NT2/D1 (cell line): ENCODE measurements around the gene OCRL.

ENCODE experiments used
- DNase-seq: peaks from one replicate; pipeline ENCODE4 v3.0.0-alpha.2; 2011; ENCODE audit warnings: low read depth, low spot score
- H3K27me3 ChIP-seq: 2 replicates; pipeline ENCODE4 v1.6.0; 2011; ENCODE audit warnings: mild to moderate bottlenecking; ENCODE audit not compliant: insufficient read length, insufficient read depth
- H3K36me3 ChIP-seq: 2 replicates; pipeline ENCODE4 v1.6.1; 2011; ENCODE audit warnings: mild to moderate bottlenecking, low read length, mixed read lengths; ENCODE audit not compliant: insufficient read depth, insufficient read length
- H3K4me1 ChIP-seq: 2 replicates; pipeline ENCODE4 v1.5.1; 2011; ENCODE audit not compliant: insufficient read depth, insufficient read length
- H3K4me3 ChIP-seq: 2 replicates; pipeline ENCODE4 v1.5.1; 2011; ENCODE audit warnings: low read depth; ENCODE audit not compliant: insufficient read length
- H3K9ac ChIP-seq: 2 replicates; pipeline ENCODE4 v1.6.0; 2011; ENCODE audit warnings: low read depth; ENCODE audit not compliant: insufficient read length
- H3K9me3 ChIP-seq: 2 replicates; pipeline ENCODE4 v1.5.1; 2011; ENCODE audit warnings: mild to moderate bottlenecking, low read length; ENCODE audit not compliant: insufficient read depth
- SUZ12 ChIP-seq: IDR thresholded peaks from 2 replicates; pipeline ENCODE4 v1.6.1; 2011; ENCODE audit not compliant: insufficient read length, insufficient read depth; ENCODE audit errors: extremely low read depth
- YY1 ChIP-seq: IDR thresholded peaks from 2 replicates; pipeline ENCODE4 v1.6.1; 2011; ENCODE audit not compliant: insufficient read length, insufficient read depth
- ZNF274 ChIP-seq: IDR thresholded peaks from 2 replicates; pipeline ENCODE4 v1.6.1; 2011; ENCODE audit warnings: mild to moderate bottlenecking, low read depth, low read length

The OCRL gene

DNA sequence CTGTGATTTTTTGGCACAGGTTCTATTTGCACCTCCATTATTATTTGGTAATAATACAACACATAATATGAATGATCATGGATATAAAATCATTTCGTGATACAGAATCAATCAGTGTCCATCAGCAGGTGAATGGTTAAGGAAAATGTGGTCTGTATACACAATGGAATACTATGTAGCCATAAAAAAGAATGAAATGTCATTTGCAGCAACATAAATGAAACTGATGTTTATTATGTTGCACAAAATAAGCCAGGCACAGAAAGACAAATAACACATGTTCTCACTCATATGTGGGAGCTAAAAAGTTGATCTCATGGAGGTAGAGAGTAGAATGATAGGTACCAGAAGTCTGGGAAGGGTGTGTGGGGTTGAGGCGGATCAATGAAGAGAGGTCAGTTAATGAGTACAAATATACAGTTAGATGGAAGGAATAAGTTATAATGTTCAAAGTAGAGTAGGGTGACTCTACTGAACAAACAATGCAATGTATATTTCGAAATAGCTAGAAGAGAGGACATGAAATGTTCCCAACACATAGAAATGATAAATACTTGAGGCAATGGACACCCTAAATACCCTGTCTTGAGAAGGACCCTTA, 15.7 kb upstream of the OCRL start:
- H3K9ac ChIP-seq = no peak overlapping the region
- TF ChIP-seq ZNF274 (no peak), YY1 (no peak), SUZ12 (no peak)
- DNase-seq = no peak
- H3K27me3 ChIP-seq = no peaks in the 10 kb centered on the region
- H3K4me1 ChIP-seq = no peaks in the 10 kb centered on the region
- H3K9me3 ChIP-seq = no peaks in the 10 kb centered on the region
- H3K4me3 ChIP-seq = peak overlapping the region; percentile 42
- H3K36me3 ChIP-seq = no peaks in the 10 kb centered on the region

DNA sequence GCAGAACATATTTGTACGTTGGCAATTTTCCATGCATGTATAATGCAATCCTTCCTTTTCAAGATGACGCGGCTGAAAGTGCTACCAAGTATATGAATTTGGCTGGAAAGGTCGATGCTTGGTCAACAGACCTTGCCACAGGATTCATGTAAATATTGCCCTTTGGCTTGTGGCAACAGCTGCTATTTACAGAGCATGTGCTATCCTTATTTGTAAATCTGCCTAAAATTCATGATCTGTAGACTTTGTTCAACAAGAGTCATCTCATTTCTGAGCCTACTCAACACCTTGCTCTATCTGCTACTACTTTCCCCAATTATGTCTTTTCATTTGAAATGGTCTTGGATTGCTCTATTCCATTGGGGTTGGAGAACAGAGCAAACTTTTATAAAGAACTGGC, 14.9 kb upstream of the OCRL start:
- H3K4me1 ChIP-seq = no peaks in the 10 kb centered on the region
- no peak overlapping the region for H3K9ac ChIP-seq
- no peak overlapping the region for H3K4me3 ChIP-seq
- no peaks in the 10 kb centered on the region for H3K9me3 ChIP-seq
- DNase-seq = no peak
- H3K36me3 ChIP-seq = no peaks in the 10 kb centered on the region
- TF ChIP-seq YY1 = no peak
- TF ChIP-seq ZNF274 = no peak
- no peak for TF ChIP-seq SUZ12
- no peaks in the 10 kb centered on the region for H3K27me3 ChIP-seq

GRCh38 chrX:129525896-129526295, 14.2 kb upstream of the OCRL start:
- Histone ChIP-seq H3K9ac (no peak overlapping the region), H3K4me1 (no peaks in the 10 kb centered on the region), H3K36me3 (no peaks in the 10 kb centered on the region), H3K9me3 (no peaks in the 10 kb centered on the region), H3K27me3 (no peaks in the 10 kb centered on the region), H3K4me3 (no peak overlapping the region)
- no peak for DNase-seq
- TF ChIP-seq ZNF274 = no peak
- TF ChIP-seq SUZ12 = no peak
- TF ChIP-seq YY1 = no peak

- no peak for DNase-seq
These were observed 10.3 kb upstream of the OCRL start for GRCh38 chrX:129529685-129530281.

GRCh38 chrX:129530410-129530809, 9.6 kb upstream of the OCRL start:
- H3K36me3 ChIP-seq = no peaks in the 10 kb centered on the region
- TF ChIP-seq ZNF274 (no peak), SUZ12 (no peak), YY1 (no peak)
- DNase-seq = no peak
- no peaks in the 10 kb centered on the region for H3K4me1 ChIP-seq
- H3K9me3 ChIP-seq = no peaks in the 10 kb centered on the region
- no peak overlapping the region for H3K9ac ChIP-seq
- no peaks in the 10 kb centered on the region for H3K27me3 ChIP-seq
- H3K4me3 ChIP-seq = no peak overlapping the region

More at GRCh38 chrX:129529685-129530281, 10.3 kb upstream of the OCRL start:
- Histone ChIP-seq H3K9ac (no peak overlapping the region), H3K27me3 (no peaks in the 10 kb centered on the region), H3K36me3 (no peaks in the 10 kb centered on the region), H3K9me3 (no peaks in the 10 kb centered on the region), H3K4me1 (no peaks in the 10 kb centered on the region), H3K4me3 (no peak overlapping the region)
- TF ChIP-seq YY1 = no peak
- TF ChIP-seq ZNF274 = no peak
- TF ChIP-seq SUZ12 = no peak

DNA sequence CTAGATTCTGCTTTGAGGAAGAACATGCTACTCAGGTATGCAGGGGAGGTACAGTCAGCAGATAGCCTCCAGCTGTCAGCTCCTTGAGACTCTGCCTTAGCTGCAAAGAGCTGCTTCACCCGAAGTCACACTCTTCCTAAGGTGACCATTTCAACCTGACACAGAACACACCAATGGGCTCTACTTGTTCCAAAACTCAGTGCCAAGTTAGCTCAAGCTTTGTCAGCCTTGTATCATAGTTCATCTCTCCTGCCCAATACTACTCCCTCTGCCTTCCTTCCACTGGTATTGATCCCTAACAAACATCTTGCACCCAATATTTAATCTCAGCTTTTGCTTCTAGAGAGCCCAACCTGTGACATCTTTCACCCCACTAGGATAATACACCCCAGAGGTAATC, 8.9 kb upstream of the OCRL start:
- Histone ChIP-seq H3K27me3 (no peaks in the 10 kb centered on the region), H3K4me1 (no peaks in the 10 kb centered on the region), H3K9ac (no peak overlapping the region), H3K36me3 (no peaks in the 10 kb centered on the region), H3K4me3 (no peak overlapping the region), H3K9me3 (no peaks in the 10 kb centered on the region)
- no peak for DNase-seq
- TF ChIP-seq YY1 (no peak), SUZ12 (no peak), ZNF274 (no peak)

DNA sequence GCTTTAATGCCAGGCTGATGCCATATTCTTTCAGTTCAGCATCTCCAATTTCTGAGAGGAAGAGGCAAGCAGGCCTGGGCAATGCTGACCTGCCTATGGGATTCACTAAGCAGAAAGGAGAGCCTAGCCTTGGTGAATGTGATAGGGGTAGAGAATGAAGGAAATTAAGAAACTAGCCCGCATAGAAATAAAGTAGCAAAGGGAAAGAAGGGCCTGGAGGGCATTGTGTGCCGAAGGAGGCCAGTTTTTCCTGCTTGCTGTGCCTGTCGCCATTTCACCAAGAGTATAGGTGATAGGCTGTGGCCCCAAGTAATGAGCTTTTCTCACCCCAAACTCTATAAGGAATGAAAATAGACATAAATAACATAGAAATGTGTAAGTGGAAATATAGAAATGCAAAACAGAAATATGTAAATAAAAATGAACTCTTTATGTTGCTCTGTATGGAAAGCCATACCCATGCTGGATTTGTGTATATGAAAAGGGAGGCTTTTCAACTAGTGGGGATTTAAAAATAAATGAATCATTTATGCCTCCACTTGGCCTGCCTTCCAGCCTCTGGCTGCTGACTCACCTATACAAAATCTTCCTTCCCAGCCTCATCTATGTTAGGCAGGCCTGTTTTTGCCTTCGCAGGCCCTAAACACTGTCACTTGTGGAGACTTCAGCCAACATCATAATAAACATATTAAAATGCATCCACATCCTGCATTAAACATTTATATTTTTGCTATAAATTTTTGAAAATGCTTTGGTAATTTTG, 5.1 kb upstream of the OCRL start:
- Histone ChIP-seq H3K4me3 (no peak overlapping the region), H3K27me3 (no peaks in the 10 kb centered on the region), H3K4me1 (no peaks in the 10 kb centered on the region), H3K9ac (no peak overlapping the region), H3K9me3 (no peaks in the 10 kb centered on the region), H3K36me3 (no peaks in the 10 kb centered on the region)
- TF ChIP-seq YY1 (no peak), ZNF274 (no peak), SUZ12 (no peak)
- DNase-seq = no peak
